G401.6 (cell line): ENCODE measurements around the gene NHP2.
"Not testable (repeated sequence)": the region's sequence is repeated elsewhere in the genome, so short reads cannot be mapped to it uniquely, and the experiment has no call there.

Experiments used
- FAIRE-seq: peaks from 2 replicates; lab custom pipeline; 2012; peaks lifted over from hg19 to GRCh38; lab: Jason Lieb, UNC

NHP2 gene

GRCh38 chr5:178153530-178154340, at the start of gene NHP2:
Gene NHP2 (minus strand): TSS chr5:178153885. CDS start chr5:178153817, 68 bp downstream.
- FAIRE-seq, result peak; percentile 99

GRCh38 chr5:178202541-178202940, 48.9 kb upstream of the NHP2 start:
- no peak for FAIRE-seq

- FAIRE-seq, result no peak
Observed at GRCh38 chr5:178201927-178202235, 48.2 kb upstream of the NHP2 start.

- no peak for FAIRE-seq
Observed at GRCh38 chr5:178201221-178201926, 47.7 kb upstream of the NHP2 start.

GRCh38 chr5:178199581-178200434, 46.1 kb upstream of the NHP2 start:
- FAIRE-seq, result no peak

GRCh38 chr5:178198706-178199105, 45.0 kb upstream of the NHP2 start:
- no peak for FAIRE-seq

- not testable (repeated sequence) for FAIRE-seq
Observed at GRCh38 chr5:178198151-178198550, 44.5 kb upstream of the NHP2 start.

- no peak for FAIRE-seq
Observed at GRCh38 chr5:178196986-178197385, 43.3 kb upstream of the NHP2 start.

GRCh38 chr5:178196281-178196812, 42.7 kb upstream of the NHP2 start:
- no peak for FAIRE-seq

- FAIRE-seq, result no peak
Observed at GRCh38 chr5:178194026-178194425, 40.3 kb upstream of the NHP2 start.

- no peak for FAIRE-seq
Observed at GRCh38 chr5:178193251-178193809, 39.6 kb upstream of the NHP2 start.

- FAIRE-seq, result no peak
Observed at GRCh38 chr5:178192787-178193186, 39.1 kb upstream of the NHP2 start.

GRCh38 chr5:178192244-178192643, 38.6 kb upstream of the NHP2 start:
- no peak for FAIRE-seq

- no peak for FAIRE-seq
Observed at GRCh38 chr5:178191661-178192060, 38.0 kb upstream of the NHP2 start.

- FAIRE-seq, result no peak
Observed at GRCh38 chr5:178189433-178189832, 35.7 kb upstream of the NHP2 start.

GRCh38 chr5:178187014-178187413, 33.3 kb upstream of the NHP2 start, which contains the start of gene GMCL2:
Gene GMCL2 (minus strand): TSS chr5:178187371. CDS start chr5:178187299, 72 bp downstream.
- no peak for FAIRE-seq

- no peak for FAIRE-seq
Observed at GRCh38 chr5:178186427-178186826, 32.7 kb upstream of the NHP2 start.

GRCh38 chr5:178182158-178182876, 28.6 kb upstream of the NHP2 start:
- no peak for FAIRE-seq

GRCh38 chr5:178180141-178180863, 26.6 kb upstream of the NHP2 start:
- no peak for FAIRE-seq

GRCh38 chr5:178177569-178177968, 23.9 kb upstream of the NHP2 start:
- no peak for FAIRE-seq

GRCh38 chr5:178176791-178177190, 23.1 kb upstream of the NHP2 start:
- FAIRE-seq, result no peak
